Activated gamma-delta T cell treated with Interleukin-2 at 50 U/mL for 16 hours (primary cell): ENCODE results near the gene DAPK3.
"Not testable (repeated sequence)": the region's sequence is repeated elsewhere in the genome, so short reads cannot be mapped to it uniquely, and the experiment has no call there.

ENCODE experiments used
- DNase-seq: peaks from one replicate; pipeline ENCODE4 v3.0.0-alpha.2; 2020

DAPK3 gene

GRCh38 chr19:3977242-3978143 lies 6.6 kb upstream of the DAPK3 start:
- DNase-seq, result no peak

DNA sequence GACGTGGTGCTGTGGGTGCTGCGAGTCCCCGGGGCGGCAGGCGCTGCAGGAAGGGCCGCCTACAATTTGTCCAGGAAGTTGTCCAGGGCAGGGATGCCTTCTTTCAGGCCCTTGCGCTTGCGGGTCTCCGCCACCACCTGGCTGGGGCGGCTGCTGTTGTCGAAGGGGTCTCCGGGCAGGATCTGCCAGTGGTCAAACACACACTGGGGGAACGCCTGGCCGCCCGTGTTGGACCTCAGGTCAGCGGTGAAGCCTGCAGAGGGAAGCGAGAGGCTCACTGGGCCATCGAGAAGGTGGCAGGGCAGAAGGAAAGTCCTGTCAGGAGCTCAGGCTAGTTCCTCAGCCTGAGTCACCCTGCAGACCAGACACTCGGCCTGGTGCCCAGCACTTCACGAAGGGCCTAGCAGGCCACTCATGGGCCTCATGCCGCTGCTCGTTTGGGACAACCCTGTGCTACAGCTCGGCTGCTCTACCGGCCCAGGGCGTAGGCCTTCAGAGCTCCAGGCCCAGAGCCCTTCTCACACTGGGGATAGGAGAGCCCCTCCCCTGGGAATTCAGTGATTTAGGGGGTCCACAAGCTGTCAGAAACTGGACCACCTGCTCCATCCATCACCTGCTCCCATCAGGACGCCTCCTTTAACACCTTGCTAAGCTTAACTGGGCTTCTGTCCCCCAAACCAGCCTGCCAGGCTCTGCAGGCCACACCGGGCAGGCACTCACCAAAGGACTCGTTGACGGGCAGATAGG lies 5.8 kb upstream of the DAPK3 start:
- DNase-seq, result no peak

- DNase-seq, result no peak
These were observed 4.8 kb upstream of the DAPK3 start for GRCh38 chr19:3975637-3976087.

- no peak for DNase-seq
These were observed 4.2 kb upstream of the DAPK3 start for GRCh38 chr19:3975144-3975543.

DNA sequence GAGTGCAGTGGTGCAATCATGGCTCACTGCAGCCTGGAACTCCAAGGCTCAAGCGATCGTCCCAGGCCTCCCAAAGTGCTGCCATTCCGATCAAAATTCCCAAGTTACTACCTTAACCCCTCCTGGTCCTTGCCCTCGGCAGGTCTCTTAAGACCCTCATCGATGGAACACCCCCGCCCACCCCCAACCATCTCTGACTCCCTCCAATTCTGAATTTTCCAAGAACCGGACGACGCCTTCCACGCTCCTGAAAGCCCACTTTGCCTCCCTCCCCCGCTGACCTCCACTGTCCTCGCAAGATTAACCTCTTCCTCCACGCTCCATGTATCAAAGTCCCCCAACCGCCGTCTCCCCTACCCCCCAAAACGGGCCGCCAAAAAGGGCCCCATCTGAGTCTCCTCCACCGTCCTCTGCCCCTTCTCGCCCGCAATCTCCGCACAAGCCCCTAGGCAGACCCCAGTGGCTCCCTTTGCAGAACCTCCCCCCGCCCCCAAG lies 539 bp downstream of the DAPK3 start:
- no peak for DNase-seq

GRCh38 chr19:3969435-3970312 lies 1.2 kb downstream of the DAPK3 start:
- DNase-seq, result no peak

DNA sequence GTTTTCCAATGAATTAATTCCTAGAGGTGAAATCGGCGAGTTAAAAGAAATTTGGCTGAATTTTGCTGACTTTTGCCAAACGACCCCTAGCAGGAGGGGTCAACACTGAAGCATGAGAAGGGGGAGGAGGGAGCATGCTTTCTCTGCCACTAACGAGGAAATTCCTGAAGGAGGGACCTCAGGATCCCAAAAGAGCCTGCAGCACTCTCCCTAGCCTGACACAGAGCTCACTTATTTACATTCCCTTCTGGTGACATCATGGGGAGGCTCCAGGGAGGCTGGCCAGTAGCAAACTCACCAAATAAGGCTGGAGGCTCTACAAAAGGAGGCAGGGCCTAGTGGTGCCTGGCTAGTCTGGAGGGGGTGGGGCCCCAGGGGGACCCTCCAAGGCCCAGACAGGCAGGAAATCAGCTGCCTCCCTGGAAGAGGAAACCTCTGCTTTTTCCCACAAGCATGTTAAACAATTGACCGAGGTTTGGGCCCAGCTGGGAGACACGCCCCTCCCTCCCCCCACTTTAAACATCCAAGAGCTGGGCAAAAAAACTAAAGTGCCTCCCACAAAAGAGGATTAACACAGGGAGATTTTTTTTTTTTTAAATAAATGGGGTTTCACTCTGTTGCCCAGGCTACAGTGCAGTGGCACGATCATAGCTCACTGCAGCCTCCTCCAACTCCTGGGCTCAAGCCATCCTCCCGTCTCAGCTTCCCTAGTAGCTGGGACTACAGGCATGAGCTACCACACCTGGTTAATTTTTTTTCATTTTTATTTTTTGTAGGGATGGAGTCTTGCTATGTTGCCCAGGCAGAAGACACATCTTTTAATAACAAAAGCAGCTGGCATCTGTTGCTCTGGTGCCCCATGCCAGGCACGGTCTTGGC lies 2.1 kb downstream of the DAPK3 start:
- DNase-seq, result no peak

- not testable (repeated sequence) for DNase-seq
These were observed 2.9 kb downstream of the DAPK3 start for GRCh38 chr19:3967983-3968382.

DNA sequence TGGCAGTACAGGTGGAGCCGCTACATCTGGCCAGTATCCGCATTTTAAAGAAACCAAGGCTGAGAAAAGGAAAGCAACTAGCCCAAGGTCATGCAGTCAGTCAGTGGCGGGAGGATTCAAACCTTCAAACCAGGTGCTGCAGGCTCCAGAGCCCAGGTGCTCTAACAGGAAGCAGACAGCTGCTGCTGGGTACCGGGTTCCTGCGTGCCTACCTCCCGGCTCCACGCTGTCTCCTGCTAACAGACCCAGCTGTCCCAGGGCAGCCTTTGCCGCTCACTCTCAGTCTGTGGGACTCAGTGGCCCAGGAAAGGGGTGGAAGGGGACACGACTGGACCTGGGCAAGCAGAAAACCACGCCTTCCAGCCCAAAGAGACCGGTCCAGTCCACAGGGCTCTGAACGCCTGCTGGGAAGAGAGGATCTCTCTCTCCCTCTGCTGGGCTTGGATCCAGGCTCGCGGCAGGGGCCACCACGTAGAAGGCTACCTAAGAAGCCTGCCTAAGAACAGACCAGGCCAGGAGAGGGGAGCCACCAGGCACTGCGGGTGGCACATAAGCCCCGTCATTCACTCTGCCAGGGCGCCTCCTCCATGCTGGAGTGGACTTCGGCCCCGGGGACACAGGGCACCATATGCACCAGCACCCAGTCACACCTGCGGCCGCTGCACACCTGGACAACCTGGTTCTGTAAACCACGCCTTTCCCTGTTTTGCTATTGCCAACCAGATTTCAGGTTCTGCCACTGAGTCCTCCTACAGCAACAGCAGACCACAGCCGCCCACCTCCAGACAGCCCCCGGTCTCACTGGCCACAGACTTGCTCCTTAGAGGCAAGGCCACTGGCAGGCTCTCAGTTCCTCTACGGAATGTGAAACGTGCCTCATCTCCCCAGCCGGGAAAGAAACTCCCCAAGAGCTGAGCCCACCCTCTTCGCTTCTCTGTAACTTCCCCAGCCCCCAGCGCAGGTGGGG lies 4.6 kb downstream of the DAPK3 start:
- DNase-seq, result no peak

DNA sequence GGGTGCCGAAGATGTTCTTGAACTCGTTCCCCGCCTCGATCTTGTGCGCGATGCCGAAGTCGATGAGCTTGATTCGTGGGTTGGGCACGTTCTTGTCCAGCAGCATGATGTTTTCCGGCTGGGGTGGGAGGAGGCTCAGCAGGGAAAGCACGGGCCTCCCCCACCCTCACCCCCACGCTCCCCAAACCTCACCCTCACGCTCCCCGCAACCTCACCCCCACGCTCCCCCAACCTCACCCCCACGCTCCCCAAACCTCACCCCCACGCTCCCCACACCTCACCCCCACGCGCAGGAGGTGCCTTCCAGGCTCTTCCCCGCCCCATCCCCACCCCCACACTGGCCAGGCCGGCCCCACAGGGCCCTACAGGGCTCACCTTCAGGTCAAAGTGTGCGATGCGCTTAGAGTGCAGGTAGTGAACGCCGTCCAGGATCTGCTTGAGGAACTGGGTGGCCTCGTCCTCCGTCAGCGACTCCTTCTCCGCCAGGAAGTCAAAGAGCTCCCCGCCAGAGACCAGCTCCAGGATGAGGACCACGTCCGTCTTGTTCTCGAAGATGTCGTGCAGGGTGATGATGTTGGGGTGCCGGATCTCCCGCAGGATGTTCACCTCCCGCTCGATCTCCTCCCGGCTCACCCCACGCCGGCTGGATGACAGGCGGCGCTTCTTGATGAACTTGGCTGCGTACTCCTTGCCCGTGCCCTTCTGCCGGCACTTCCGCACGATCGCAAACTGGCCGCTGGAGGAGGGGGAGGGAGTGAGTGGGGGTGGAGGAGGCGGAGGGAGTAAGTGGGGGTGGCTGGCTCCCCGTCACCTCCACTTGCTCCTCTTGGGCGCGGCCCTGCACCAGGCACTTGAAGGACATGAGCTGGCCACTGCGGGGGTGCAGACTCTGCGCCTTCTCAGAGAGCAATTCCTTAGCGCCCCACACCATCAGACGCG lies 6.4 kb downstream of the DAPK3 start:
- no peak for DNase-seq

DNA sequence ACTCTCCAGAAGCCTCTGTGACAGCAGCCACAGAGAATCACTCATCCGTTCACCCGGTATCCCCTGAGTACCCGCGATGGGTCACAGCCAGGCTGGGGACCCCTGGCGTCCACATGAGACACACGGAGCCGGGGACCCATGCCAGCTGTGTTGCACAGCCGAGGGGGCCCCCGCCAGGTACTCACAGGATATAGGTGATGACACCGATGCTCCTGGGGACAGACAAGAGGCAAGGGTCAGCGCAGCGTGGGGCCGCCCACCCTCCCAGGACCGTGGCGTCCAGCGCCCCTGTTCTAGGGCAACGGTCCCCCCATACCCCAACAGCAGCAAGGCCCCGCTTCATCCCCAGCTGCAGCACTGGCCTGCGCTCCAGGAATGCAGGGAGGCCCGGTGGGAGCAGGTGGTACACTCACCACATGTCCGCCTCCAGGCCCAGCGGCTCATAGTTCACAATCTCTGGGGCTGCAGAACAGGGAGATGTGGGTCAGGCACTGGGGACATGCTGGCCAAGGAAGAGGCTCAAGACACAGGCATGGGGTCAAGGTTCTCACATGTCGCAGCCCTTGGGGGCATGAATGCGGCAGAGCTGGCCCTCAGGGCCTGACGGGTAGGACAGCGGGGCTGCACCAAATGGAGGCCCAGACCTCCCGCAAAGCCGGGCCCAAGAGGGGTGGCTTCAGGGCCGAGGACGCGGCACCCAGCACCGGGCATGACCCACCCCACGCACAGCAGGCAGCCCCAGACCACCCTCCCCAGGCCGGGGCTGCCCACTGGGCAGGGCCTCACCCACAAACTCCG lies 7.2 kb downstream of the DAPK3 start:
- DNase-seq, result no peak

- no peak for DNase-seq
These were observed 9.9 kb downstream of the DAPK3 start for GRCh38 chr19:3961007-3961406.

DNA sequence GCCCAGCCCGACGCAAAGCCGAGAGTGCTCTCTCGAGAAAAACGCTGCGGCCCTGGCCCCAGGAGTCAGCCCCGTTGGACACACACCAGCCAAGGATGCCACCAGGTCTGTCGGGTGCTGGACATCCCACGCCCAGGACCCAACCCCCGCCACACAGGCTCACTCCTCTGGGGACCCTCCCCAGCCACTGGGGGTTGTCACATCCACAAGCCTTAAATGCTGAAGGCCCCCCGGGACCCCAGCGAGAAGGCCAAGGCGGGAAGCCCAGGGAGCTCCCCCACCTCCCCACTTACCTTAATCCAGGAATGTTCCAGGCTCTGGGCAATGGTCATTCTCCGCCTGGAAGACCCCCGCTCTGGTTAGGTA lies 11.2 kb downstream of the DAPK3 start:
- no peak for DNase-seq

DNA sequence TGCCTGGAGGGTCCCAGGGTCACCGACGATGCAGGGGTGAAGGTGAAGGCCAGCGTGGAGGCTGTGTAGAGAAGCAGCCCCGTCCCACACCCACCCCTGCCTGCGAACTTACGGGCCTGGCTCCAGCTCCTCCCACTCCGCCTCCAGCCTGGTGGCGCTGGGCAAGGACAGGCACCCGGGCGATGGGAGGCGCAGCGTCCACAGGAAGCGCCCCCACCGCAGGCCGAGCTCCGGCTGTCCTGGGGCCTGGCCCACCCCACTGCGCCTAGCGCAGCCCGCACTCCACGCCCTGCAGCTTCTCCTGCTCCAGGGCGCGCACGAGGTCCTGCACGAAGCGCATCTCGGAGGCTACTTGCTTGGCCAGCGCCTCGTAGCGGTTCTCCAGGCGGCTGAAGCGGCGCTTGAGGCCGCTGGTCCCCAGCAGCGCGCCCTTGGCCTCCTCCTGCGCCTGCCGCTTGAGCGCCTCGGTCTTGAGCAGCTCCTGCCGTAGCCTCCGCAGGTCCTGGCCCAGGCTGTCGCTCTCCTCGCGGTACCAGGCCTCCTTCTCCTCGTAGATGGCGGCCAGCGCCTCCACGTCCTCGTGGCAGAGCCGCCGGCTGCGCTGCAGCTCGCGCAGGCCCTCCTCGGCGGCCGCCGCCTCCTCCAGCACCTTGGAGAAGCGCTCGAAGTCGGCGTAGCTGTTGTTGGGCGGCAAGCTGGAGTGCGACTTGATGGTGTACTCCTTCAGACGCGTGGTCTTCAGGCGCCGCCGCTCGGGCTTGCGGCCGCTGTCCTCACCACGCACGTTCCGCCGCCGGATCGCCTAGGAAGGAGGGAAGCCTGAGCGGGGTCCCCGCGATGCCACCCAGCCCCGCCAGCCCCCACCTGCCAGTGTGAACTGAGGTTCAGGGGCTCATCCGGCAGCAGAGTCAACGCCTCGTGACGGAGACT lies 11.8 kb downstream of the DAPK3 start:
- DNase-seq, result no peak

- DNase-seq, result no peak
These were observed 15.2 kb downstream of the DAPK3 start for GRCh38 chr19:3955688-3956087.

DNA sequence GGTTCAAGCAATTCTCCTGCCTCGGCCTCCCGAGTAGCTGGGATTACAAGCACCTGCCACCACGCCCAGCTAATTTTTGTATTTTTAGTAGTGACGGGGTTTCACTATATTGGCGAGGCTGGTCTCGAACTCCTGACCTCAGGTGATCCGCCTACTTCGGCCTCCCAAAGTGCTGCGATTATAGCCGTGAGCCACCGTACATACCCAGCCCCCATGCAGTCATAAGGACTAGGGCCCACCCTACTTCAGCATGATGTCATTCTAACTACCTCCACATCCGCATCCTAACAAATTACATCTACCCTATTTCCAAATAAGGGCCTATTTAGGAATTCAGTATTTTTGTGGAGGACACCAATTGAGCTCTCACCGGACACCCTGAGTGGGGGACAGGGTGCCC lies 15.6 kb downstream of the DAPK3 start:
- DNase-seq, result not testable (repeated sequence)

DNA sequence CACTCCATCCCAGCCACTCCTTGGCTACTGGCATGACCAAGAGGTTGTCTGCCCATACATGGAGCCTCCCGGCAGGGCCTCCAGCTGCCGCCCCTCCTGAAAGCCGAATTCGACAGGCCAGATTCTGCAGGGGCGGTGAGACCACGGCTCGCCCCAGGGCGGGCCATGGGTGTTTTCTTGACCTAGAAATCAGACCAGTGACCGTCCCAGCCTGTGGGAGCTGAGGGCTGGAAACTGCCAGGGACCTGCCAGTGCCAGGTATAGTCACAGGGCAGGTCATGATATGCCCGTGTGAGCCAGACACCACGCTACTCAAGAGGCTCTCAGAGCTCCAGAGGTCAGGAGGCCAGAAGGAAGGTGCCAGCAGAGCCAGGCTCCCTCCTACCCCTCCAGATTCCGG lies 16.8 kb downstream of the DAPK3 start:
- DNase-seq, result no peak
